ENCODE data around the gene ADCY1. TPM values are rescaled to one million over a fixed set of nuclear protein-coding genes. Genes with fewer than 3 reads are reported as not detected.

The ADCY1 gene
- total RNA-seq, 4 donors from 2014 or later = under 0.01 to 4.3 (median 4.1) TPM; not detected in 1

DNA sequence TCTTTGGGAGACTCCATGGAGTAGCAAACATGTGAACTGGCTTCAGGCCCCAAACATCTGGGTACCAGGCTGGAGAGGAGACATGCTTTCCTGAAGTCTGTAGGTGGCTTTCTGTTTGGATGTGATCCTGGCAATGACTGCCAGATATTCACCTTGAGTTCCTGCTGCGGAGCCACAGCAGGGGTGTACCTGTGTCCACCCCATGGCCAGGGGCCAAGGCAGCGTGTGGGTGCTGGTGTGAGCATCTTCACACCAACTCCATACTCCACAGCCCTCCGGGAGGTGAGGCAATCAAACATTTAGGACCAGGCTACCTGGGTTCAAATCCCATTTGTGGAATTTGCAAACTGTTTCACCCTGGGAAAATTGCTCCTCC is 113.0 kb downstream of the ADCY1 start:
- no peaks in the 10 kb centered on the region for H3K4me1 ChIP-seq
- TF ChIP-seq, protein P1, sequence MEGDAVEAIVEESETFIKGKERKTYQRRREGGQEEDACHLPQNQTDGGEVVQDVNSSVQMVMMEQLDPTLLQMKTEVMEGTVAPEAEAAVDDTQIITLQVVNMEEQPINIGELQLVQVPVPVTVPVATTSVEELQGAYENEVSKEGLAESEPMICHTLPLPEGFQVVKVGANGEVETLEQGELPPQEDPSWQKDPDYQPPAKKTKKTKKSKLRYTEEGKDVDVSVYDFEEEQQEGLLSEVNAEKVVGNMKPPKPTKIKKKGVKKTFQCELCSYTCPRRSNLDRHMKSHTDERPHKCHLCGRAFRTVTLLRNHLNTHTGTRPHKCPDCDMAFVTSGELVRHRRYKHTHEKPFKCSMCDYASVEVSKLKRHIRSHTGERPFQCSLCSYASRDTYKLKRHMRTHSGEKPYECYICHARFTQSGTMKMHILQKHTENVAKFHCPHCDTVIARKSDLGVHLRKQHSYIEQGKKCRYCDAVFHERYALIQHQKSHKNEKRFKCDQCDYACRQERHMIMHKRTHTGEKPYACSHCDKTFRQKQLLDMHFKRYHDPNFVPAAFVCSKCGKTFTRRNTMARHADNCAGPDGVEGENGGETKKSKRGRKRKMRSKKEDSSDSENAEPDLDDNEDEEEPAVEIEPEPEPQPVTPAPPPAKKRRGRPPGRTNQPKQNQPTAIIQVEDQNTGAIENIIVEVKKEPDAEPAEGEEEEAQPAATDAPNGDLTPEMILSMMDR (IDR thresholded peaks at IDR 0.05) = no peak
- TF ChIP-seq POLR2A (IDR thresholded peaks at IDR 0.05) = no peak
- H3K27ac ChIP-seq = no peak overlapping the region
- H3K4me3 ChIP-seq = no peak overlapping the region
- DNase-seq = no peak
- H3K36me3 ChIP-seq = no peaks in the 10 kb centered on the region
- intact Hi-C loops (cut with DNase I; ENCODE audit: low total_unique reads) = no loop called here
- no peaks in the 10 kb centered on the region for H3K9me3 ChIP-seq
- H3K27me3 ChIP-seq = no peaks in the 10 kb centered on the region

DNA sequence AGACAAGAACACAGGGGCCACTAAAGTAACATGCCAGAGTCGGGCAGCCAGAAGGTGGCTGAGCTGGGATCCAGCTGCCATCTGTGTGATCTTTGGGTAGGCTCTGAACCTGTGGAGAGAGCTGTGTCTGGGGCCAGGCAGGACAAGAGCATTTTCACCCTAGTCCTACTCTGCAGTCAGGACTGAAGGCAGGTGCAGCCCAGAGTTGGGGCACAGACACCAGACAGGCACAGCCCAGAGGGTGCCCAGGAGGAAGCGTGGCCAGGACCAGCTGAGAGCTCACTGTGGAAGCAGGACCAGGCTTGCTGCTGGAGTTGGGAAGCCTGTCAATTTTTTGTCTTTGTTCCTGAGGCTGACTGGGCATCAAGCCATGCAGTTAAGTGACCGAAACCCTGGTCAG is 113.6 kb downstream of the ADCY1 start:
- no peaks in the 10 kb centered on the region for H3K9me3 ChIP-seq
- H3K27ac ChIP-seq = no peak overlapping the region
- H3K4me3 ChIP-seq = no peak overlapping the region
- intact Hi-C loops (cut with DNase I; ENCODE audit: low total_unique reads) = no loop called here
- DNase-seq = no peak
- TF ChIP-seq, protein P1 (IDR thresholded peaks at IDR 0.05) = no peak
- TF ChIP-seq POLR2A (IDR thresholded peaks at IDR 0.05) = no peak
- no peaks in the 10 kb centered on the region for H3K27me3 ChIP-seq
- no peaks in the 10 kb centered on the region for H3K4me1 ChIP-seq
- H3K36me3 ChIP-seq = no peaks in the 10 kb centered on the region

DNA sequence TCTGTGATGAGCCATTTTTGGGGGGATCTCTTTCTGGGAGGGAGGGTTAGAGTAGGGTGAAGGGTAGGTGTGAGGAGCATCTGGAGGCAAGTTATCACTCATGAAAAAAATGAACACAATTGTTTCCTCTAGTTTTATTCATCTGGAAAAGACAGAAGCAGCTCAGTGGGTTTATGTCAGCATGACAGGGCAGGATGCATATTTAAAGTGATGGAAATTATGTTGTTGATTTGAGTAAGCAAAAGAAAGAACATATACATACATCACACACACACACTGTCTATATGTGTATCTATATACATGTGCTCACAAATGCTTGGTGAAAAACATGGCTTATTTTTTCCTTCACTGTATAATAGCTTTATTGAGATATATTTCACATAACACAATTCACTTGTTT is 114.2 kb downstream of the ADCY1 start:
- TF ChIP-seq POLR2A (IDR thresholded peaks at IDR 0.05) = no peak
- TF ChIP-seq, protein P1 (IDR thresholded peaks at IDR 0.05) = no peak
- intact Hi-C loops (cut with DNase I; ENCODE audit: low total_unique reads) = no loop called here
- no peaks in the 10 kb centered on the region for H3K9me3 ChIP-seq

DNA sequence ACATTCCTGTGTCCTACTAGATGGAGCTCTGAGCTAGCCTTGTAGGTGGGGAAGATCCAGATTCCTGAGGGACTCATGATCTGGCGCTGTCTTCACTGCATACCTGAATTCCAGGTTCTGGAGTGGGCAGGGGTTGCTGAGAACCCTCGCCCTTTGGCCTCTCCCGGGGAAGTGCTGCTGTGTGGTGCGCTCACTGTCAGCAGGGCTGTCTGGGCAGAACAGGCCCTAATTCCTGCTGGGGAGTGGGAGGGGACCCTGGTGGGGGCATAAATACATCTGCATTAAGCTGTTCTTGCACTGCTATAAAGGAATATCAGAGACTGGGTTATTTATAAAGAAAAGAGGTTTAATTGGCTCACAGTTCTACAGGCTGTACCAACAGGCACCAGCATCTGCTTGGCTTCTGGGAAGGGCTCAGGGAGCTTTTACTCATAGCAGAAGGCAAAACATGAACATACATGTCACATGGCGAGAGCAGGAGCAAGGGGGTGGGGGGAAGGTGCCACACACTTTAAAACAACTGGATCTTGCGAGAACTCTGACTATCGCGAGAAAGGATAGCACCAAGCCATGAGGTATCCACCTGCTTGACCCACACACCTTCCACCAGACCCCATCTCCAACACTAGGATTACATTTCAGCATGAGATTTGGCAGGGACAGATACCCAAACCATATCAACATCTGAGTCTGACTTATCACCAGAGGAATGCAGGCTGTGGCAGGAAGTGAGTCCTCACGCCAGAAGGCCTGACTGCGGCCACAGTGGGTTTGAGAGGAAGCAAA is 115.0 kb downstream of the ADCY1 start:
- intact Hi-C loops (cut with DNase I; ENCODE audit: low total_unique reads) = no loop called here
- no peaks in the 10 kb centered on the region for H3K36me3 ChIP-seq
- no peak overlapping the region for H3K4me3 ChIP-seq
- H3K27me3 ChIP-seq = no peaks in the 10 kb centered on the region
- no peak for DNase-seq
- H3K4me1 ChIP-seq = no peaks in the 10 kb centered on the region
- H3K27ac ChIP-seq = no peak overlapping the region
- H3K9me3 ChIP-seq = no peaks in the 10 kb centered on the region
- no peak for TF ChIP-seq POLR2A (IDR thresholded peaks at IDR 0.05)
- TF ChIP-seq, protein P1 (IDR thresholded peaks at IDR 0.05) = no peak

More for the DNA sequence above, 114.2 kb downstream of the ADCY1 start:
- no peak overlapping the region for H3K27ac ChIP-seq
- H3K27me3 ChIP-seq = no peaks in the 10 kb centered on the region
- no peak overlapping the region for H3K4me3 ChIP-seq
- H3K4me1 ChIP-seq = no peaks in the 10 kb centered on the region
- no peaks in the 10 kb centered on the region for H3K36me3 ChIP-seq
- no peak for DNase-seq

DNA sequence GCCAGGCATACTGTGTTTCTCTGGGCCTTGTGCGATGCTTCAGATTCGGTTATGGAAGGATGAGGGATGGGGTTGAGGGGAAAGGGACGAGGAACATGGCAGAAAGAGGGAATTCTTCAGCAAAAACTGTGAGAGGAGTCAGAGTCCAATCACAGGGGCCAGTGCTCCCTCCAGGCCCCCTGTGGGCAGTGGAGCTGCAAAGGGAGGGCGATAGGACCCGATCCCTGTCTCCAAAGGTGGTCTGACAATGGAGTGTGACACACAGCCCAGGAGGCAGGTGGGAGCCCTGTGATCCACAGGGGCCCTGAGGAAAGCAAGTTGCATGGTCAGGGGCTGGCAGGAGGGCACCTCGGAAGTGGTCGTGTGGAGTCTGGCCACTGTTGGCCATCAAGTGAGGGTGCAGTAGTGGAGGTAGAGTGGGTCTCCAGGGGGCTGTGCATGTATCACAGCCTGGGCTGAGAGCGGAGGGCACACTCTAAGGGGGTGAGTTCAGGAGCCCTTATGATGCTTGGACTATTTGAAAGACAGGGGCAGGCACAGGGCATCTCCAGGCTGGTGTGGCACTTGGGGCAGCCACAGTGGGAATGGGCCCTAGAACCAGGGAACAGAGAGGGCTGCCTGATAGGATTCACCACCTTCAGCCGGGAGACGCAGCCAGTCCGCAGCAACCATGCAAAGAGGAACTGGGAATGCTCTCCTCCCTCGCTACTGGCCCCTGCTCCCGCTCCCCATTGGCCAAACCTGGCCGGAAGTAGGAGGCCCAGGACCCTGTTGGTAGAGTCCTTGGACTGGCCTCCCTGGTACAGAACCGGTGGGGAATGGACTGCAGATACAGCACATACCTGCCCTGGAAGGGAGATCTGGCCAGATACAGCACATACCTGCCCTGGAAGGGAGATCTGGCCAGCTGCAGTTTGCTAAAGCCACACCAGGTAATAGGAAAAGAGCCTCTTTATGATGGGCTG is 115.9 kb downstream of the ADCY1 start:
- Histone ChIP-seq H3K9me3 (no peaks in the 10 kb centered on the region), H3K4me1 (no peaks in the 10 kb centered on the region), H3K27ac (no peak overlapping the region), H3K4me3 (no peak overlapping the region), H3K27me3 (no peaks in the 10 kb centered on the region), H3K36me3 (no peaks in the 10 kb centered on the region)
- intact Hi-C loops (cut with DNase I; ENCODE audit: low total_unique reads) = no loop called here
- no peak for DNase-seq
- no peak for TF ChIP-seq POLR2A (IDR thresholded peaks at IDR 0.05)
- TF ChIP-seq, protein P1 (IDR thresholded peaks at IDR 0.05) = no peak

Measured in uterus (tissue), 4 donors.